Liver (tissue), 9 donors: ENCODE measurements around the gene RGL1. TPM values are rescaled to one million over a fixed set of nuclear protein-coding genes. Genes with fewer than 3 reads are reported as not detected.

ENCODE experiments used
- DNase-seq: peaks from one replicate; pipeline ENCODE4 v3.0.0-alpha.2; 2017; ENCODE audit warnings: low spot score
- H3K27ac ChIP-seq, 2 donors: one replicate each; pipeline ENCODE4 v1.7.0; 2013; ENCODE audit warnings: inconsistent platforms in 2 of 2, low read length in 2 of 2, control low read depth in 1 of 2, low read depth in 1 of 2, mild to moderate bottlenecking in 1 of 2
- H3K27me3 ChIP-seq, 4 donors: one replicate each; pipeline versions ENCODE4 v1.6.1 to v1.7.0; 2013; ENCODE audit warnings: low read length in 3 of 4, inconsistent platforms in 1 of 4, mild to moderate bottlenecking in 1 of 4, moderate library complexity in 1 of 4; ENCODE audit not compliant: control insufficient read depth in 4 of 4, insufficient read depth in 4 of 4
- H3K36me3 ChIP-seq, 4 donors: one replicate each; pipeline versions ENCODE4 v1.6.1 to v1.7.0; 2013; ENCODE audit warnings: low read length in 3 of 4, mild to moderate bottlenecking in 3 of 4, low read depth in 1 of 4, moderate library complexity in 1 of 4; ENCODE audit not compliant: control insufficient read depth in 4 of 4, insufficient read depth in 3 of 4
- H3K4me1 ChIP-seq, 4 donors: one replicate each; pipeline versions ENCODE4 v1.6.1 to v1.7.0; 2013; ENCODE audit warnings: low read length in 3 of 4, mild to moderate bottlenecking in 3 of 4, moderate library complexity in 1 of 4; ENCODE audit not compliant: control insufficient read depth in 4 of 4, insufficient read depth in 4 of 4
- H3K4me3 ChIP-seq, 3 donors: one replicate each; pipeline versions ENCODE4 v1.6.1 to v1.7.0; 2013; ENCODE audit warnings: low read length in 3 of 3, control low read depth in 1 of 3, low read depth in 1 of 3, mild to moderate bottlenecking in 1 of 3
- H3K9ac ChIP-seq, 2 donors: one replicate each; pipeline ENCODE4 v1.7.0; 2013; ENCODE audit warnings: low read length in 2 of 2, mild to moderate bottlenecking in 2 of 2, moderate library complexity in 2 of 2, control low read depth in 1 of 2, low read depth in 1 of 2
- H3K9me3 ChIP-seq, 4 donors: one replicate each; pipeline versions ENCODE4 v1.6.1 to v1.7.0; 2013; ENCODE audit warnings: low read length in 3 of 4; ENCODE audit not compliant: control insufficient read depth in 4 of 4
- EGR1 ChIP-seq, 2 donors: IDR thresholded peaks; 2 replicates each; pipeline ENCODE4 v1.6.1; 2016 to 2018; ENCODE audit warnings: antibody characterized with exemption in 2 of 2, low read depth in 2 of 2
- FOXA1 ChIP-seq: IDR thresholded peaks from 2 replicates; pipeline ENCODE4 v1.6.1; 2016; ENCODE audit warnings: antibody characterized with exemption
- FOXA2 ChIP-seq: IDR thresholded peaks from 2 replicates; pipeline ENCODE4 v1.6.1; 2016; ENCODE audit warnings: antibody characterized with exemption
- GABPA ChIP-seq, 2 donors: IDR thresholded peaks in 1 of 2; conservative IDR thresholded peaks in 1 of 2; 2 replicates each; pipeline ENCODE4 v1.6.1; 2016; ENCODE audit warnings: antibody characterized with exemption in 2 of 2, mild to moderate bottlenecking in 1 of 2, moderate library complexity in 1 of 2
- HNF4A ChIP-seq, 2 donors: conservative IDR thresholded peaks; 2 replicates each; pipeline ENCODE4 v1.6.1; 2016; ENCODE audit warnings: antibody characterized with exemption in 2 of 2, mild to moderate bottlenecking in 2 of 2
- HNF4G ChIP-seq: IDR thresholded peaks from 2 replicates; pipeline ENCODE4 v1.6.1; 2016; ENCODE audit warnings: antibody characterized with exemption
- JUND ChIP-seq, 2 donors: IDR thresholded peaks; 2 replicates each; pipeline ENCODE4 v1.6.1; 2016; ENCODE audit warnings: antibody characterized with exemption in 2 of 2
- NR2F2 ChIP-seq: IDR thresholded peaks from 2 replicates; pipeline ENCODE4 v1.6.1; 2016; ENCODE audit warnings: antibody characterized with exemption
- RAD21 ChIP-seq, 2 donors: IDR thresholded peaks; 2 replicates each; pipeline ENCODE4 v1.6.1; 2016; ENCODE audit warnings: antibody characterized with exemption in 2 of 2, mild to moderate bottlenecking in 2 of 2
- RXRA ChIP-seq, 2 donors: IDR thresholded peaks; 2 replicates each; pipeline ENCODE4 v1.6.1; 2017 to 2018; ENCODE audit warnings: antibody characterized with exemption in 2 of 2, mild to moderate bottlenecking in 1 of 2
- SP1 ChIP-seq: IDR thresholded peaks from 2 replicates; pipeline ENCODE4 v1.6.1; 2018; ENCODE audit warnings: antibody characterized with exemption, mild to moderate bottlenecking
- TAF1 ChIP-seq: conservative IDR thresholded peaks from 2 replicates; pipeline ENCODE4 v1.6.1; 2016; ENCODE audit warnings: antibody characterized with exemption, mild to moderate bottlenecking
- YY1 ChIP-seq: IDR thresholded peaks from 2 replicates; pipeline ENCODE4 v1.6.1; 2016; ENCODE audit warnings: antibody characterized with exemption, mild to moderate bottlenecking
- WGBS: extraction: QIAGEN DNeasy Blood & Tissue Kit; methylation state at CpG from one replicate; pipeline ENCODE4 v1.1.7; 2013; 5-methylcytosine and 5-hydroxymethylcytosine counted together
- polyA plus RNA-seq, 2 donors: library from polyadenylated mRNA; stranded (reverse) in 1 of 2; unstranded in 1 of 2; fragments of 200-250 nt in 1 of 2; fragments of >200 nt in 1 of 2; fragmentation: Nextera tagmentation in 1 of 2; extraction: Ambion mirVana in 1 of 2; gene quantifications; one replicate each; pipeline versions ENCODE4 v1.2.1 to v1.2.3, GENCODE V29; 2013 to 2015
- total RNA-seq, 2 donors: library from RNA; depleted of rRNA; stranded (reverse); fragments of >200 nt; gene quantifications; one replicate each; pipeline ENCODE4 v1.2.3, GENCODE V29; 2014
- TF ChIP-seq, protein P1 (sequence below): IDR thresholded peaks from 2 replicates; pipeline ENCODE4 v1.6.1; 2016; ENCODE audit warnings: antibody characterized with exemption
- TF ChIP-seq, protein P2 (sequence below): IDR thresholded peaks from 2 replicates; pipeline ENCODE4 v1.6.1; 2016; ENCODE audit warnings: antibody characterized with exemption, mild to moderate bottlenecking
- TF ChIP-seq, protein P3 (sequence below): fragments of 150-350 bp; IDR thresholded peaks from 2 replicates; pipeline ENCODE4 v1.5.1; 2017; ENCODE audit warnings: improper control_type of control experiment, low read depth, low read length; ENCODE audit not compliant: missing input control
- TF ChIP-seq, protein P4 (sequence below): IDR thresholded peaks from 2 replicates; pipeline ENCODE4 v1.6.1; 2016; ENCODE audit warnings: antibody characterized with exemption
- TF ChIP-seq, protein P5 (sequence below): IDR thresholded peaks from 2 replicates; pipeline ENCODE4 v1.6.1; 2016; ENCODE audit warnings: antibody characterized with exemption
- donor health status: healthy.
- donor health status: healthy.
- donor health status: healthy.
- donor health status: healthy.
- donor health status: healthy.

The RGL1 gene
- total and polyA plus RNA-seq, 4 donors = 3.9 to 15.3 (median 8.9) TPM

DNA sequence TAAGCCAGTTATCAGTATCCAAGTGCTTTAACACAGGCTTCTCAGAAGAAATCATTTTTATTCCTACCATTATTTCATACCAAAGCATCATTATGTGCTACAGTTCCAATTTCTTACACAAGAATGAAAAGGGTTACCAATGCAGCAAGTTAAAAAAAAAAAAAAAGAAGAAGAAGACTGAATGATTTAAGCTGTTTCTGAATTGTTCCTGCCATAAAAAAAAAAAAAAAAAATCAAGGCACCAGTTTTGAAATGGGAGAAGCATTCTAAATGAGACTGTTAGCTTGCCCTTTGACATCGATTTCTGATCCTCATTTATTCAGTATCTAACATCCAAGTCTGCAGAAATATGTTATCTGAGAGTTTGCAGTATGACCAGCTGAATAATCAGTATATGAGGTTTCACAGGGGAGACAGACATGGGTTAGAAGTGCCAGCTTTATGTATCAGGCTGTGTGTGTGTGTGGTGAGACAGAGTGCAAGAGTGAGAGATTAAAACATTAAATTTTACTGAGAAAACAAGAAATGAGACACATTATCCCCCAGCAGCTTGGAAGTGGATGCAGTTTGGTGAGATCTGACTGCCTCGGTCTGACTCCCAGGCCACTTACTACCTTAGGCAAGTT, 126.8 kb downstream of the RGL1 start:
- Histone ChIP-seq H3K27ac (no peak overlapping the region), H3K9me3 (no peaks in the 10 kb centered on the region), H3K4me1 (no peaks in the 10 kb centered on the region), H3K9ac (no peak overlapping the region), H3K27me3 (no peaks in the 10 kb centered on the region), H3K4me3 (no peak overlapping the region), H3K36me3 (peaks cover 0 to 3% (median 2%) of the 10 kb centered on the region in 4 donors)
- no peak for DNase-seq
- TF ChIP-seq YY1 = no peak
- TF ChIP-seq HNF4A (conservative IDR thresholded peaks at IDR 0.05) = no peak
- no peak for TF ChIP-seq FOXA2
- TF ChIP-seq, protein P1, sequence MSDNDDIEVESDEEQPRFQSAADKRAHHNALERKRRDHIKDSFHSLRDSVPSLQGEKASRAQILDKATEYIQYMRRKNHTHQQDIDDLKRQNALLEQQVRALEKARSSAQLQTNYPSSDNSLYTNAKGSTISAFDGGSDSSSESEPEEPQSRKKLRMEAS = no peak
- no peak for TF ChIP-seq FOXA1
- TF ChIP-seq, protein P2, sequence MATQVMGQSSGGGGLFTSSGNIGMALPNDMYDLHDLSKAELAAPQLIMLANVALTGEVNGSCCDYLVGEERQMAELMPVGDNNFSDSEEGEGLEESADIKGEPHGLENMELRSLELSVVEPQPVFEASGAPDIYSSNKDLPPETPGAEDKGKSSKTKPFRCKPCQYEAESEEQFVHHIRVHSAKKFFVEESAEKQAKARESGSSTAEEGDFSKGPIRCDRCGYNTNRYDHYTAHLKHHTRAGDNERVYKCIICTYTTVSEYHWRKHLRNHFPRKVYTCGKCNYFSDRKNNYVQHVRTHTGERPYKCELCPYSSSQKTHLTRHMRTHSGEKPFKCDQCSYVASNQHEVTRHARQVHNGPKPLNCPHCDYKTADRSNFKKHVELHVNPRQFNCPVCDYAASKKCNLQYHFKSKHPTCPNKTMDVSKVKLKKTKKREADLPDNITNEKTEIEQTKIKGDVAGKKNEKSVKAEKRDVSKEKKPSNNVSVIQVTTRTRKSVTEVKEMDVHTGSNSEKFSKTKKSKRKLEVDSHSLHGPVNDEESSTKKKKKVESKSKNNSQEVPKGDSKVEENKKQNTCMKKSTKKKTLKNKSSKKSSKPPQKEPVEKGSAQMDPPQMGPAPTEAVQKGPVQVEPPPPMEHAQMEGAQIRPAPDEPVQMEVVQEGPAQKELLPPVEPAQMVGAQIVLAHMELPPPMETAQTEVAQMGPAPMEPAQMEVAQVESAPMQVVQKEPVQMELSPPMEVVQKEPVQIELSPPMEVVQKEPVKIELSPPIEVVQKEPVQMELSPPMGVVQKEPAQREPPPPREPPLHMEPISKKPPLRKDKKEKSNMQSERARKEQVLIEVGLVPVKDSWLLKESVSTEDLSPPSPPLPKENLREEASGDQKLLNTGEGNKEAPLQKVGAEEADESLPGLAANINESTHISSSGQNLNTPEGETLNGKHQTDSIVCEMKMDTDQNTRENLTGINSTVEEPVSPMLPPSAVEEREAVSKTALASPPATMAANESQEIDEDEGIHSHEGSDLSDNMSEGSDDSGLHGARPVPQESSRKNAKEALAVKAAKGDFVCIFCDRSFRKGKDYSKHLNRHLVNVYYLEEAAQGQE = no peak
- TF ChIP-seq SP1 = no peak
- TF ChIP-seq, protein P3, sequence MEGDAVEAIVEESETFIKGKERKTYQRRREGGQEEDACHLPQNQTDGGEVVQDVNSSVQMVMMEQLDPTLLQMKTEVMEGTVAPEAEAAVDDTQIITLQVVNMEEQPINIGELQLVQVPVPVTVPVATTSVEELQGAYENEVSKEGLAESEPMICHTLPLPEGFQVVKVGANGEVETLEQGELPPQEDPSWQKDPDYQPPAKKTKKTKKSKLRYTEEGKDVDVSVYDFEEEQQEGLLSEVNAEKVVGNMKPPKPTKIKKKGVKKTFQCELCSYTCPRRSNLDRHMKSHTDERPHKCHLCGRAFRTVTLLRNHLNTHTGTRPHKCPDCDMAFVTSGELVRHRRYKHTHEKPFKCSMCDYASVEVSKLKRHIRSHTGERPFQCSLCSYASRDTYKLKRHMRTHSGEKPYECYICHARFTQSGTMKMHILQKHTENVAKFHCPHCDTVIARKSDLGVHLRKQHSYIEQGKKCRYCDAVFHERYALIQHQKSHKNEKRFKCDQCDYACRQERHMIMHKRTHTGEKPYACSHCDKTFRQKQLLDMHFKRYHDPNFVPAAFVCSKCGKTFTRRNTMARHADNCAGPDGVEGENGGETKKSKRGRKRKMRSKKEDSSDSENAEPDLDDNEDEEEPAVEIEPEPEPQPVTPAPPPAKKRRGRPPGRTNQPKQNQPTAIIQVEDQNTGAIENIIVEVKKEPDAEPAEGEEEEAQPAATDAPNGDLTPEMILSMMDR = no peak
- TF ChIP-seq RXRA (IDR thresholded peaks at IDR 0.05) = no peak
- TF ChIP-seq EGR1 (IDR thresholded peaks at IDR 0.05; ENCODE audit: low read depth in 2 of 2) = no peak
- TF ChIP-seq JUND (IDR thresholded peaks at IDR 0.05) = no peak
- TF ChIP-seq, protein P4, sequence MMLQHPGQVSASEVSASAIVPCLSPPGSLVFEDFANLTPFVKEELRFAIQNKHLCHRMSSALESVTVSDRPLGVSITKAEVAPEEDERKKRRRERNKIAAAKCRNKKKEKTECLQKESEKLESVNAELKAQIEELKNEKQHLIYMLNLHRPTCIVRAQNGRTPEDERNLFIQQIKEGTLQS = no peak
- TF ChIP-seq HNF4G = no peak
- WGBS = 77% methylated on average over 2 of the region's 2 CpGs

DNA sequence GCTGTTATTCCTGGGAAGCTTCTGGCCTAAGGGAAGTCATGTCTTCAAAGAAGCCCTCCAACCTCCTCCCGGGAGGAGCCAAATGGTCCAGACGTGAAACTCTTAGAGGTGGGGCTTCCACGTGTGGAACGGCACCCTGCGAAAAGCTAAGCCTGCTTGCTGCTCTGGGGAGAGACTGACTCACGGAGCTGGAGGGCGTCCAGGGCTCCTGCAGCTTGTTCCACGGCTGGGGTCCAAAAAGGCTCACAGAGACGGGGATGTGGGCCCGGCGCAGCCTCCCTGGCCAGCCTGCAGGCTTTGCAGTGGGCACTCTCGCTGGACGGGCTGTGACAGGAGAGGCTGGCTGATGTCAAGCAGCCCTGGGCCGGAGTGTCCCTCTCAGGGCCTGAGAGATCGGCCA, 127.5 kb downstream of the RGL1 start:
- no peak overlapping the region for H3K27ac ChIP-seq
- H3K9me3 ChIP-seq = no peaks in the 10 kb centered on the region
- TF ChIP-seq, protein P3 = no peak
- TF ChIP-seq JUND (IDR thresholded peaks at IDR 0.05) = no peak
- no peak for TF ChIP-seq TAF1
- no peak for TF ChIP-seq GABPA (IDR thresholded peaks at IDR 0.05 in 1 of 2, conservative IDR thresholded peaks at IDR 0.05 in 1 of 2)
- no peak for TF ChIP-seq RAD21 (IDR thresholded peaks at IDR 0.05)
- TF ChIP-seq YY1 = no peak
- TF ChIP-seq, protein P4 = no peak
- no peak for TF ChIP-seq NR2F2
- TF ChIP-seq RXRA (IDR thresholded peaks at IDR 0.05) = no peak
- TF ChIP-seq, protein P5, sequence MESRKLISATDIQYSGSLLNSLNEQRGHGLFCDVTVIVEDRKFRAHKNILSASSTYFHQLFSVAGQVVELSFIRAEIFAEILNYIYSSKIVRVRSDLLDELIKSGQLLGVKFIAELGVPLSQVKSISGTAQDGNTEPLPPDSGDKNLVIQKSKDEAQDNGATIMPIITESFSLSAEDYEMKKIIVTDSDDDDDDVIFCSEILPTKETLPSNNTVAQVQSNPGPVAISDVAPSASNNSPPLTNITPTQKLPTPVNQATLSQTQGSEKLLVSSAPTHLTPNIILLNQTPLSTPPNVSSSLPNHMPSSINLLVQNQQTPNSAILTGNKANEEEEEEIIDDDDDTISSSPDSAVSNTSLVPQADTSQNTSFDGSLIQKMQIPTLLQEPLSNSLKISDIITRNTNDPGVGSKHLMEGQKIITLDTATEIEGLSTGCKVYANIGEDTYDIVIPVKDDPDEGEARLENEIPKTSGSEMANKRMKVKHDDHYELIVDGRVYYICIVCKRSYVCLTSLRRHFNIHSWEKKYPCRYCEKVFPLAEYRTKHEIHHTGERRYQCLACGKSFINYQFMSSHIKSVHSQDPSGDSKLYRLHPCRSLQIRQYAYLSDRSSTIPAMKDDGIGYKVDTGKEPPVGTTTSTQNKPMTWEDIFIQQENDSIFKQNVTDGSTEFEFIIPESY = no peak
- no peak for TF ChIP-seq FOXA1
- no peak for TF ChIP-seq HNF4A (conservative IDR thresholded peaks at IDR 0.05)
- no peak for TF ChIP-seq EGR1 (IDR thresholded peaks at IDR 0.05; ENCODE audit: low read depth in 2 of 2)
- no peak for TF ChIP-seq FOXA2
- no peaks in the 10 kb centered on the region for H3K4me1 ChIP-seq
- H3K4me3 ChIP-seq = no peak overlapping the region
- no peak for DNase-seq
- H3K36me3 ChIP-seq = peaks cover 0 to 3% (median 0%) of the 10 kb centered on the region in 4 donors
- WGBS = 72% methylated on average over 15 of the region's 15 CpGs
- H3K9ac ChIP-seq = no peak overlapping the region
- no peaks in the 10 kb centered on the region for H3K27me3 ChIP-seq
